PFSK-1 (cell line): Measurements from ENCODE around the gene RSPO4.

Source experiments
- POLR2AphosphoS5 ChIP-seq: IDR thresholded peaks from 2 replicates; pipeline ENCODE4 v1.6.1; 2012; ENCODE audit warnings: low read depth, mild to moderate bottlenecking, control low read depth, low read length, moderate library complexity
- SIN3A ChIP-seq: IDR thresholded peaks from 2 replicates; pipeline ENCODE4 v1.6.1; 2012; ENCODE audit warnings: mild to moderate bottlenecking, low read length, moderate library complexity, borderline replicate concordance; ENCODE audit not compliant: insufficient read depth
- TAF1 ChIP-seq: IDR thresholded peaks from 2 replicates; pipeline ENCODE4 v1.6.1; 2012; ENCODE audit warnings: low read length, control low read depth, borderline replicate concordance; ENCODE audit not compliant: insufficient read depth
- TF ChIP-seq, protein P1 (sequence below), 2 experiments: IDR thresholded peaks; 2 replicates each; pipeline versions ENCODE4 v1.6.1 to v1.8.0; 2011 to 2012; ENCODE audit warnings: low read depth in 2 of 2, low read length in 2 of 2, control low read depth in 1 of 2, inconsistent platforms in 1 of 2, mild to moderate bottlenecking in 1 of 2, moderate library complexity in 1 of 2; ENCODE audit not compliant: insufficient read depth in 1 of 2

DNA sequence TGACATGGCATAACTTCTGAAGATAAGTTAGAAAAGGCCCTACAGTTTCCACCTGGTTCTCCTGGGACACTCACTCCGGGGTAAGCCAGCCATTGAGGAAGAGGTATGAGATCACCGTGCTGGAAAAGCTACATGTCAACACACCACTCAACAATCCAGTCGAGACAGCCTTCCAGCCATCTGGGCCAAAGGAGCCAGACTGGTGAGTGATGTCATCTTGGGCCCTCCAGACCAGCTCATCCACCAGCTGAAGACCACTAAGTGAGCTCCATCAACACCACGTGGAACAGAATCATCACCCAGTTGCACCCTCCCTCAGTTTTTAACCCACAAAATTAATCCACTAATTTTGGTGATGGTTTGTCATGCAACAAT lies 32.3 kb upstream of the RSPO4 start:
- TF ChIP-seq POLR2AphosphoS5 (no peak), SIN3A (no peak), TAF1 (no peak)
- TF ChIP-seq, protein P1, sequence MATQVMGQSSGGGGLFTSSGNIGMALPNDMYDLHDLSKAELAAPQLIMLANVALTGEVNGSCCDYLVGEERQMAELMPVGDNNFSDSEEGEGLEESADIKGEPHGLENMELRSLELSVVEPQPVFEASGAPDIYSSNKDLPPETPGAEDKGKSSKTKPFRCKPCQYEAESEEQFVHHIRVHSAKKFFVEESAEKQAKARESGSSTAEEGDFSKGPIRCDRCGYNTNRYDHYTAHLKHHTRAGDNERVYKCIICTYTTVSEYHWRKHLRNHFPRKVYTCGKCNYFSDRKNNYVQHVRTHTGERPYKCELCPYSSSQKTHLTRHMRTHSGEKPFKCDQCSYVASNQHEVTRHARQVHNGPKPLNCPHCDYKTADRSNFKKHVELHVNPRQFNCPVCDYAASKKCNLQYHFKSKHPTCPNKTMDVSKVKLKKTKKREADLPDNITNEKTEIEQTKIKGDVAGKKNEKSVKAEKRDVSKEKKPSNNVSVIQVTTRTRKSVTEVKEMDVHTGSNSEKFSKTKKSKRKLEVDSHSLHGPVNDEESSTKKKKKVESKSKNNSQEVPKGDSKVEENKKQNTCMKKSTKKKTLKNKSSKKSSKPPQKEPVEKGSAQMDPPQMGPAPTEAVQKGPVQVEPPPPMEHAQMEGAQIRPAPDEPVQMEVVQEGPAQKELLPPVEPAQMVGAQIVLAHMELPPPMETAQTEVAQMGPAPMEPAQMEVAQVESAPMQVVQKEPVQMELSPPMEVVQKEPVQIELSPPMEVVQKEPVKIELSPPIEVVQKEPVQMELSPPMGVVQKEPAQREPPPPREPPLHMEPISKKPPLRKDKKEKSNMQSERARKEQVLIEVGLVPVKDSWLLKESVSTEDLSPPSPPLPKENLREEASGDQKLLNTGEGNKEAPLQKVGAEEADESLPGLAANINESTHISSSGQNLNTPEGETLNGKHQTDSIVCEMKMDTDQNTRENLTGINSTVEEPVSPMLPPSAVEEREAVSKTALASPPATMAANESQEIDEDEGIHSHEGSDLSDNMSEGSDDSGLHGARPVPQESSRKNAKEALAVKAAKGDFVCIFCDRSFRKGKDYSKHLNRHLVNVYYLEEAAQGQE (IDR thresholded peaks at IDR 0.05; ENCODE audit: insufficient read depth in 1 of 2, low read depth in 2 of 2, low read length in 2 of 2) = no peak
